ENCODE measurements around the gene ZNF672.
"Not testable (repeated sequence)": the region's sequence is repeated elsewhere in the genome, so short reads cannot be mapped to it uniquely, and the experiment has no call there.

The ZNF672 gene

GRCh38 chr1:248837781-248838356 lies at the start of gene ZNF672:
TSS of gene ZNF672 (plus strand) at chr1:248838224. CDS start at chr1:248847275, 9,051 bp downstream.
- peak; percentile 92 for DNase-seq

GRCh38 chr1:248788327-248788726 lies 49.7 kb upstream of the ZNF672 start:
- DNase-seq = no peak

- not testable (repeated sequence) for DNase-seq
Measured at GRCh38 chr1:248789337-248789736, 48.7 kb upstream of the ZNF672 start.

- DNase-seq = no peak
Measured at GRCh38 chr1:248790456-248790855, 47.6 kb upstream of the ZNF672 start.

GRCh38 chr1:248791010-248791409 lies 47.0 kb upstream of the ZNF672 start:
- DNase-seq = no peak

GRCh38 chr1:248792342-248792741 lies 45.7 kb upstream of the ZNF672 start:
- DNase-seq = no peak

GRCh38 chr1:248793592-248793991 lies 44.4 kb upstream of the ZNF672 start:
- no peak for DNase-seq

- not testable (repeated sequence) for DNase-seq
Measured at GRCh38 chr1:248794663-248795062, 43.4 kb upstream of the ZNF672 start.

GRCh38 chr1:248798791-248799190 lies 39.2 kb upstream of the ZNF672 start:
- no peak for DNase-seq

- no peak for DNase-seq
Measured at GRCh38 chr1:248800459-248800858, 37.6 kb upstream of the ZNF672 start.

GRCh38 chr1:248802454-248802853 lies 35.6 kb upstream of the ZNF672 start:
- no peak for DNase-seq

- DNase-seq = not testable (repeated sequence)
Measured at GRCh38 chr1:248803501-248803900, 34.5 kb upstream of the ZNF672 start.

GRCh38 chr1:248804771-248805681 lies 33.0 kb upstream of the ZNF672 start:
- DNase-seq = no peak

GRCh38 chr1:248805876-248806275 lies 32.1 kb upstream of the ZNF672 start:
- DNase-seq = no peak

GRCh38 chr1:248807067-248807737 lies 30.8 kb upstream of the ZNF672 start:
- peak; percentile 58 for DNase-seq

- DNase-seq = no peak
Measured at GRCh38 chr1:248808876-248809275, 29.1 kb upstream of the ZNF672 start.

- DNase-seq = no peak
Measured at GRCh38 chr1:248810000-248810726, 27.9 kb upstream of the ZNF672 start.

GRCh38 chr1:248810727-248811513 lies 27.1 kb upstream of the ZNF672 start:
- no peak for DNase-seq

- DNase-seq = no peak
Measured at GRCh38 chr1:248811514-248812490, 26.2 kb upstream of the ZNF672 start.

- DNase-seq = no peak
Measured at GRCh38 chr1:248812736-248813425, 25.1 kb upstream of the ZNF672 start.
